Gastrocnemius medialis (tissue), 4 donors: ENCODE data around the gene KCNIP3.

ENCODE experiments used
- CTCF ChIP-seq, 5 experiments: fragments of 450-650 bp in 3 of 5; fragments of 200-600 bp in 2 of 5; sonication (generic) in 2 of 5; IDR thresholded peaks in 4 of 5; conservative IDR thresholded peaks in 1 of 5; 1 replicate in 4 of 5; 2 replicates in 1 of 5; pipeline ENCODE4 v1.5.1; 2016 to 2019; ENCODE audit warnings: antibody characterized with exemption in 5 of 5, mild to moderate bottlenecking in 3 of 5, moderate library complexity in 3 of 5
- POLR2A ChIP-seq, 2 donors: fragments of 450-650 bp; IDR thresholded peaks; one replicate each; pipeline ENCODE4 v1.6.1; 2017; ENCODE audit warnings: antibody characterized with exemption in 2 of 2, mild to moderate bottlenecking in 2 of 2, moderate library complexity in 2 of 2

GRCh38 chr2:95330794-95331338 lies 33.7 kb downstream of the KCNIP3 start:
- TF ChIP-seq CTCF (IDR thresholded peaks at IDR 0.05 in 4 of 5, conservative IDR thresholded peaks at IDR 0.05 in 1 of 5) (no peak), POLR2A (IDR thresholded peaks at IDR 0.05) (no peak)
